NCI-H2029 treated with DMSO at 0.1 percent for 48 hours (cell line): Measurements from ENCODE around the gene TEAD4.

Source experiments
- DNase-seq: peaks from one replicate; lab custom pipeline; 2025; lab: John Stamatoyannopoulos, UW

The TEAD4 gene

DNA sequence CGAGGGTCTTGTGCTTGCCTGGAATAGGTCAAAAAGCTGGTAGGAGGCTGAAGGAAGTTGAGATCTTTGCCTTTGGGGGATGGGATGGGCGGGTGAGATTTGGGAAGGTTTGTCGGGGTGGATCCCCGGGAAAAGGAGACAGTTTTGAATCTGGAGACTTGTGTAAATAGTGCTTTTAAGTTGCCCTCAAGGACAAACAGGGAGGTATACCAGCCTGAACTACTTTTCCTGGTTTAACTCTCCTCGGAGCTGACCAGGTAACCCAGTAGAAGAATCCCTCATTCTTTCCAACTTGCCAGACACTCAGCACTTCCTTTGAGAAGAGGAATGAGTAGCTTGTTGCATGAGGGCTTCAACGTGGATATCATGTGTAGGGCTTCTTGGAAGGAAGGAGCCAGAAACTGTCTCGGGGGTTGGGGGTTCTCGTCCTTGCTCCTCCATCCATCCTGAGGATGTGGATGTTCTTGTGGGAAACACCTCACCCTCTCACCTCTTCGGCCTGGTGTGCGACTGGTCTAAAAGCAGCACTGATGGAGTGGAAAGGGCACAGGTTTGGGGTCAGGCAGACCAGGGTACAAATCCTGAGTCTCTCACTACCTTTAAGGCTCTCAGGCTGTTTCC, 1.9 kb downstream of the TEAD4 start:
- no peak for DNase-seq

DNA sequence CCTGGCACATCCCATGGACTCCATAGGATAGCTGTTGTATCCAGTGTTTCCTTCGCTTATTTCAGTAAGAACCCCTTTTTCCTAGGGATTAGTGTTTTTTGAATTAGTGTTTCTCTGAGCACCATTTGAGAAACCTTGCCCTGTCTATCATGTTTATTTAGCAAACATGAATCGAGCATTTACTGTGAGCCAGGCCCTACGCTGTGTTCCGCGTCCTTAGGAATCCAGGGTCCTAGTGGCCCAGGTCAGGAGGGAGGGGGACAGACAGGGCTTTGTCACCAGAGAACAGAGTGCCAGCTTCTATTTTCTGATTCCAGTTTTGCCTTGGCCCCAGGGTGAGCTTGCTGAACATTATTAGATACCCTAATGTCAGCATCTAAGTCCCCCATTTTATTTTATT, 2.5 kb downstream of the TEAD4 start:
- DNase-seq: no peak

DNA sequence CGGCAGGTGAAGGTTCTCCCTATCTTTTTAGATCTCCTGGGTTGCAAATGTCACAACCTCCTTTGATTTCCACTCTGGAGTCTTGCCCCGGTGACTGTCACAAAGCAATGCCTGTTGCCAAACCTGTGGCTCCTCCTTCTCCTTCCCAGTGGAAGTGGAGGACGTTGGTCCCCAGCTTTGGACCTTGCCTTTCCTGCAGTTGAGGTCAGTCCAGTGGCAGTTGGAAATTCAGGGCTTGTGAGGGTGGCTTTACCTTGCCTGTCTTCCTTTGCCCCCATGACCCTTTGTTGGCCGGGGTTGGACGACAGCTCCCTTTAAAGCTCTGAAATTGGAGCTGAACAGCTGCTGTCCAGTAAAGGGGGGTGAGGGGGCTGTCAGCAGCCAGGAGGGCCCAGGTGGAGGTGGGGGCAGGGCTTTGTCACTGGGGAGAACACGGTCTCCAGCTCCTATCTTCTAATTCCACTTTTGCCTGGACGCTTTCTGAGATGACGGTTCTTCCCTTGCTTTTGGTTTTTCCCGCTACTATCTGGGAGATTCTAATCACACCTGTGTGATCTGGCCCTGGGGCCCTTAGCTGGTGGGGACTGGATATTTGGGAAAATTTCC, 4.1 kb downstream of the TEAD4 start:
- DNase-seq: no peak

DNA sequence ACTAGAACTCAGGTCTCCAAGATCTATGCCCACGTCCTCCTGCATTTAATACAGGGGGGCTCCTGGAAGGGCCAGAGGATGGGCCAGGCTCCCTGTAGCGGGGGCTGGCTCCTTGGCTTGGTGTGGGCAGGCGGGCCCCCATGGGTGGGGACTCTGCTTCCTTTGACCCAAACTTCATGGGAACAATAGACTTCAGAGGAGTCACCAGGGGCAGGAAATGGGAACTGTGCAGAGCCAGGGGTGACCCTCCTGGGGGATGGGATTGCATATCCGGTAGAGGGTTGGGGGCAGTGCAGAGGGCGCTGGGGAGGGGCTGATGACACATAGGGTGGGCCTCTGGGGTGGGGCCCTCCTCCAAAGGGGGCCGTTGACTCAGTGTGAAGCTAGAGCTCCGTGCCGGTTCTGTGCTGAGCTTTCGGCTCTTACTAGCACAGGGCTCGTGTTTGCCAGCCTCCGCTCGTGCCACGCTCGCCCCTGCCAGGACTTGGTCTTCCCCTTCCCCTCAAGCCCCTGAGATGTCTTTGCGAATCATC, 4.6 kb downstream of the TEAD4 start:
- no peak for DNase-seq

DNA sequence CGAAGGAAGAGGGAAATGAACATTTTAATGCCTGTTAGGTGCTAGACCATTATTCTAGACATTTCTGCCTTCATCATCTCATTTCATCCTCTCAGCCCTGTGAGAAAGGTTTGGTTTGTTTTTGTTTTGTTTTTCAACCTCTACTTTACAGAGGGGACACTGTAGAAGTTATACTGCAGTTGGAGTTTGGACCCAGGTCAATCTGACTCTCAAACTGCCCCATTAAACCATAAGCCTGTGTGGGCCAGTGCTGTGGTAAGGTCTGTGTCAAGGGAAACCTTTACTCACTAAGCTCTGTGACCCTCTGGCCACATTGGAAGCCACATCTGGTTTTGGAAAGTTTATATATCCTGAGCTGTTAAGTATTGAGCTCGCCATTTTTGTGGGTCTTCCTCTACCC, 8.5 kb downstream of the TEAD4 start:
- no peak for DNase-seq

DNA sequence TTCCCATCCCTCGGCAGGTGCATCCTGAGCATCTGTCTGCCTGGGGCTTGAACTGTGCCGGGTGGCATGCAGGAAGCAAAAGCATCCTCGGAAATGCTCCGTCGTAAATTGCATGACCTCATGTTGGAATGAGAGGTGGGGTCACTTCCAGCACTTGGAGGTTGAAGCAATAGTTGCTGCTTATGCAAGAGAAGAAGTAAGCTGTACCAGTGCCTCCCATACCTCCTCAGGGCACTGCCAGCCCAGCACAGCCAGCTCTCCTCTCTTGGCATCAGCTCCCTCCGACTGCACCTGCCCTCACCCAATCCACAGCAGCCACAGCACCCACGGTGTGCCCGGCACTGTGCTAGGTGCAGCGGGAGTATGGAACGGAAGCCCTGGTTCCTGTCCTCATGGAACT, 11.5 kb downstream of the TEAD4 start:
- no peak for DNase-seq

DNA sequence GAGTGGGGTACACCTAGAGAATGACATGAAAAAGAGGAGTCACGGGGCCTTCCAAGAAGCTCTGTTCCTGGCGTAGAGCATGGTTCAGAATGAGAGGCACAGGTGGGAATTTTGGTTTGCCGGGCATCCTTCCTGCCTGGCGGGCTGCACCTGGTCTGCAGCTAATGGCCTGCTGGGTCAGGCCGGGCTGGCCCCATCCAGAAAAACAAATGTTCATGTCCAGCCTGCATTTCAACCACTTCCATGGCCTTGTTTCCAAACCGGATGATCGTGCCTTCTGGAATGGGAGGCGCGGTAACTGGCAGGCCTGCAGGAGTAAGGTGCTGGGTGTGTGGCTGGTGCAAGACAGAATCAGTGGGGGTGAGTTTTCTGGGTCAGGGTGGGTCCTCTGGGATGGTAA, 14.4 kb downstream of the TEAD4 start:
- DNase-seq: no peak

DNA sequence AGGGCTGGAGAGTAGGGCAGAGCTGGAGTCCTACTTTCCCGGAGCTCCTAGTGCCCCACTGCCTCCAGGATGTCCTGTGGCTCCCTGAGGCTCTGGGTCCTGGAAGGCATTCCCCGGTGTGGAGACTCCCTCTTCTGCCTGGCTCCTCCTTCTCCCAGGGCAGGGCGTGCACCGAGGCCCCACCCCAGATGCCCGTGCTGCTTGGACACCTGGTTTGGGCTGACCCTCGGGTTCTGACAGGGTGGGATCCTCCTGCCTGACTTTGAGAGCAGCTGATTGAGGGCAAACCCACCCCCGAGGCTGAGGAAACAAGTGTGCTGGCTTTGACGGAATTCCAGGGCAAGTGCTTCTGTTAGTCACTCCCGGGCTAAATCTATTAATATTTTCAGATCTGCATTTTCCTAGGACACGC, 15.4 kb downstream of the TEAD4 start:
- DNase-seq: no peak

DNA sequence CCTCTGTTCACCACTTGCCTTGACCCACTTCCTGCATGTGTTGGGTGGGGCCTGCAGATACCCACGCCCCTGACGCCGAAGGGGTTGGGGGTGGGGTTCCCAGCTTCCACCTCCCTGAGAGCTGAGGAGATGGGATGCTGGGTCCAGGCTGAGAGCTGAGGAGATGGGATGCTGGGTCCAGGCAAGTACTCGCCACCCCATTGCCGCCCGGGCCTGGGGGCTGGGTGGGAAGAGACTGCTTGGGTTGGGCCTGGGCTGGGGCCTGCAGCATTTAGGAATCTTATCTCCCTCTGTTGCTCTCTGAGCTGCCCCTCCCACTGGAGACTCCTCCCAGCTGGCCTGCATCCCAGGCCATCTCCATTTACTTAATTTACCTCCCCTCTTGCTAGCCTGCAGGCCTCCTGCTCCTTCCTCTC, 17.4 kb downstream of the TEAD4 start:
- no peak for DNase-seq

DNA sequence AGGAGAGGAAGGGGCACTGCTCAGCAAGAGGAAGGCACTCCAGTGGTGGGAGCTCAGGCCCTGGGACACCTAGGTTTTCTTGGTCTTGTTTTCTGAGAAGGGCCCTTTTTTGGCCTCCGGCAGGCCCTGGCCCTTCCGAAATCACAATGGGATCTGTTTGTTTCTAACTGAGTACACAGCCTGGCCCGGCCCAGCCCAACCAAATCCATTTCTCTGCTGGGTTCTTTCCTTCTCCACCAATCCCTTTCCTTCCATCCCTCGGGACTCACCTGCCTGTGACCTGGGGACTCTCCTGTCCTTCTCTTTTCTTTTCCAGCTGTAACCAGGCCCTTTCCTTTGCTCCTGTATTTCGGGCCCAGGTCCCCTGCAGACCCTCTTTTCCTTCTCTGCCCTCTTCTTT, 18.6 kb downstream of the TEAD4 start:
- DNase-seq: no peak

DNA sequence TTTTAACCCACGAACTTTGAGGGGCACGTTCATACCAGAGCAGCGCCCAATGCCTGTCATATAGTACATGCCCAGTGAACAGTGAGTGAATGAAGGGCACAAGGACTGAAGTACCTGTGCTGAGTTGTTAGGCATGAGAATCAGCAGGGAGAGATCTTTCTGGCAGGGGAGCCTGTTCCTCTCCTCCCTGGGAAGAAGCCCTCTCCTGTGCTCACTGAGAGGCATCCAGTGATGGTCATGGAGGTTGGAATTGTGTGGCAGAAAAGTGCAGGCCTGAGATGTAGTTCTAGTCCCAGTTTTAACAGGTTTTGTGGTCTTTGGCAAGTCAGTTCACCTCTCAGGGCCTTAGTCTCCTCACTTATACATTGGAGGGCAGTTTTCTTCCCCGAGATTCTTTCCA, 20.6 kb downstream of the TEAD4 start:
- no peak for DNase-seq

DNA sequence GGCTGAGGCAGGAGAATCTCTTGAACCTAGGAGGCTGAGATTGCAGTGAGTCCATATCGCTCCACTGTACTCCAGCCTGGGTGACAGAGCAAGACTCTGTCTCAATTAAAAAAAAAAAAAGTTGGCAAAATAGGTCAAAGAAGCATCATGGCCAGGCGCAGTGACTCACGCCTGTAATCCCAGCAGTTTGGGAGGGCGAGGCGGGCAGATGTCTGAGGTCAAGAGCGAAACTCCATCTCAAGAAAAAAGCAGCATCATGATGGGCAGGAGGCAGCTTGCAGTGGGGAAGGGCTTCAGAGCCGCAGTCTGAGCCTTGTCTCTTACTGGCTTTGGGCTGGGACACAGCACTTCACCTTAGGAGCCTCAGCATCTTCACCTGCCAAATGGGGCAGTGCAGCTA, 21.4 kb downstream of the TEAD4 start:
- DNase-seq: no peak

DNA sequence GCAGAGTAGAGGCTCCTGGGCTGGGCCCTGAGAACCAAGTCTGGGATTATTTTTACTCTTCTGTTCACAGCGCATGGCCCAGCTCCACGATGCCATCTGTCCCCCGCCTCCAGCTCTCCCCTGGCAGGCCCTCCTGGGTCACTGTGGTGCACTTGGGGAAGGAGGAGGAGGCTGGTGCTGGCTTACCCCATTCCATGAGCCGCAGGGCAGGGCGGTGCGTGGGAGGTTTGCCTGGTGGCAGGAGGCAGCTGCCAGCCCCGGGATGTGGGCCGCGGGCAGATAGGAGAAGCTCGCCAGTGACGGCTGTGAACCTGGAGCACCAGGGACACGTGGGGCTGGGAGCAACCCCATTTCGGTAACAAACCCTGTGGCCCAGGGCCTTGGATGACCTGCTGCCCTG, 23.2 kb downstream of the TEAD4 start:
- DNase-seq: no peak

DNA sequence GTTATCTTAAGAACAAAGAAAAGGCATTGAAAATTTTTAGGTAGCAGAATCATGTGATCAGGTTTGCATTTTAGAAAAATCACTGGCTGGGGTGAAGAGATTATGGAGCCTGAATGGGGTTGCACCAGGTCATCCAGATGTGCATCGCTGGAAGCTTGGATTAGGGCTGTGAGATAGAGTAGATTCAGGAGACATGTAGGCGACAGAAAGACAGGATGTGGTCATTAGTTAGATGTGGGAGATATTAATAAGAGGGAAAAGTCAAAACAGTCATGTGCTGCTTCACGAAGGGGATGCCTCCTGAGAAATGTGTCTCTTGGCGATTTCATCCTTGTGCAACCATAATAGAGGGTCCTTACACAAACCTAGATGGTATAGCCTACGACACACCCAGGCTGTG, 25.1 kb downstream of the TEAD4 start:
- no peak for DNase-seq

DNA sequence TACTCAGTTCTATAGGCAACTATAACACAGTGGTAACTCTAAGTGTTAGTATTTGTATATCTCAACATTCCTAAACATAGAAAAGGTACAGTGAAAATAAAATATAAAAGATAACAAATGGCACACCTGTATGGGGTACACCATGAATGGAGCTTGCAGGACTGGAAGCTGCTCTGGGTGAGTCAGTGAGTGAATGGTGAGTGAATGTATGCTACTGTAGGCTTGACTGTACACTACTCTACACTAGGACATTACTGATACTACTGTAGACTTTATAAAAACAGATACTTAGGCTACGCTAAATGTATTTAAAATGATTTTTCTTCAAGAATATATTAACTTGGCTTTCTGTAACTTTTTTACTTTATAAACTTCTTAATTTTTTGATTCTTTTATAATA, 25.5 kb downstream of the TEAD4 start:
- no peak for DNase-seq

DNA sequence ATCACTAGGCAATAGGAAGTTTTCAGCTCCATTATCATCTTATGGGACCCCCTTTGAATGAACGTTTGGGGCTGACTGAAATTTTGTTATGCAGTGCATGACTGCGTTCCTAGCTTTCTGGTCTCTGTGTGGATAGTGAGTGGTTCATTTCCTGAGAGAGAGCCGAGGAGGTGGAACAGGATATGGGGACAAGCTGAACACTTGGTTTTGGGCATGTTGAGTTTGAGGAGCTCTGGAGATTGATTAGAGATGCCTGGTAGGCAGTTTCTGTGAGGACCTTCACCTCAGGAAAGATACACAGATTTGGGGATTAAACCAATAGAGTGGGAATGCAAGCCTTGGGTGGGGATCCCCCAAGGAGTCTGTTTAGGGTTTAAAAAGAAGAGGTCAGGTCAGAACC, 27.7 kb downstream of the TEAD4 start:
- no peak for DNase-seq

DNA sequence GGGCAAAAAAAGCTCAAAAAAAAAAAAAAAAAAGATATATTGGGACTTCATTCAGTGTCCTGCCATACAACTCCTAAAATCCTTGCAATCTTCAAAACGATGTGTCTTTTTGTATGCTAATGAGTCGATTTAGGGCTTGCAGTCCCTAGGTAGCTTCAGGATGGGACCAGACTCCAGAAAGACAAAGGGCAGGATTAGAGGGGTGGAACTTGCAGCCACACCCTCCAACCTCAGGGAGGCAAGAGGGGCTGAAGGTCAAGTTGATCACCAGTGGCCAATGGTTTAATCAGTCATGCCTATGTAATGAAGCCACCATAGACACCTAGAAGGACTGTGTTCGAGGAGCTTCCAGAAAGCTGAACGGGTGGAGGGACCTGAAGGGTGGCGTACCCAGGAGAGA, 29.3 kb downstream of the TEAD4 start:
- DNase-seq: no peak

DNA sequence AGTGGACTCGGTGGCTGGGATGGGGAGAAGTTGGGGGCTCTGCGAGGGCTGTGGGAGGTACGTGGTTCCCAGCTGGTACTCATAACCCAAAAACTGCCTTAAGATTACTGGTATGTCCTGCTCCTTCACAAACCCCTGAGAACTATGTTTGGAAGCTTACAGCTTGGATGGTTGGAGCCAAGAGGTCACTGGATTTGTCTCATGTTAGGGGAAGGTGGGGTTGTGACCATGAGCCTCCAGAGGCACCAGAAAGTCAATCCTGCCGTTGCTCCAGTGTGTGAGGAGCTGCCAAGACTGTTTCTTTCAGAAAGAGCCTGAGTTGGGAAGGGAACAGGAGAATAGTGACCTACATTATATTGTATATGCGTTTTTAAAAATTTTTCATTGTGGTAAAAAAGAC, 33.5 kb downstream of the TEAD4 start:
- DNase-seq: no peak

DNA sequence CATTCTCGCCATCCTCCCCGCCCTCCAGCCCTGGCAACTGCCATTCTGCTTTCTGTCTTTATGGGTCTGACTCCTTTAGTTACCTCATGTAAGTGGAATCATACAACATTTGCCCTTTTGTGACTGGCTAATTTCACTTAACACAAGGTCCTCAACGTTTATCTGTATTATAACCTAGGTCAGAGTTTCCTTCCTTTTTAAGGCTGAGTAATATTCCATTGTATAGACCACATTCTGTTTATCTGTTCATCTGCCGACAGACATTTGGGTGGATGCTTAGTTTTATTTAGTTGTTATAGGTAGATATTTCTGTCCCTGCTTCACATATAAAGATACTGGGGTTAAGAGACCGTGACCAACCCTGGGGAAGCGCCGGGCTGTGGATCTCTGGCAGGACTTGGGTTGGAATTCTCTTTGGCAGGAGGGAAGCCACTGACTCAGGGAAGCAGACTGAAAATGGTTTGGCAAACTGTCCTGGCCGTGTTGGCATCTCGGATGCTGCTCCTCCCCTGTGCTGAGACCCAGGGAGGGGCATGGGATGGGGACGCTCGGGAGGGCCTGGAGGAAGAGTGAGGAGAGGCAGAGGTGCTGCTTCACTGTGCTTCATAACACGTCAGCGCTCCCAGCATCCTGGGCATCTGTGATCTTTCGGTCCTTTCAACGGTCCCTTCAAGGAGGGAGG, 38.9 kb downstream of the TEAD4 start:
- no peak for DNase-seq

DNA sequence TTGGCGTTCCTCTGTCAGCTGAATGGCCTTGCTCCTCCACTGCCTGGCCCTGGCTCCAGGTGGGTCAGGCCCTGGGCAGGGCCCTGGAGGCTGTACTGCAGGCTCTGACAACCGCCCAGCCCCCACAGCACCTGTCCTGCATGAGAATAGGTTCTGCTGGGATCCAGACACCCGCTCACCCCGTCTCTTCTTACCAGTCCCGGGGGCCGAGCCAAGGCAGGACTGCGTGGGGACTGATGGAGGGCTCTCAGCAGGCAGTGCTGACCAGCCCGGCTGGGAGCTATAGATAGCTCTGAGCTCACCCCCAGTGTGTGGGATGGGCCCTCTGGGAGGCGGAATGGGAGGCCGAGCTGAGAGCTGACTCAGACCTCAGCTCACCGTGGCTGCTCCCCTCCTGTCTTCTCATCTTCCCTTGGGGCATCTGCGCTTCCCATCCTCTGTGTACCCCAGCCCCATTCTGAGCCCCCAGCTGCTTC, 39.6 kb downstream of the TEAD4 start:
- DNase-seq: no peak

DNA sequence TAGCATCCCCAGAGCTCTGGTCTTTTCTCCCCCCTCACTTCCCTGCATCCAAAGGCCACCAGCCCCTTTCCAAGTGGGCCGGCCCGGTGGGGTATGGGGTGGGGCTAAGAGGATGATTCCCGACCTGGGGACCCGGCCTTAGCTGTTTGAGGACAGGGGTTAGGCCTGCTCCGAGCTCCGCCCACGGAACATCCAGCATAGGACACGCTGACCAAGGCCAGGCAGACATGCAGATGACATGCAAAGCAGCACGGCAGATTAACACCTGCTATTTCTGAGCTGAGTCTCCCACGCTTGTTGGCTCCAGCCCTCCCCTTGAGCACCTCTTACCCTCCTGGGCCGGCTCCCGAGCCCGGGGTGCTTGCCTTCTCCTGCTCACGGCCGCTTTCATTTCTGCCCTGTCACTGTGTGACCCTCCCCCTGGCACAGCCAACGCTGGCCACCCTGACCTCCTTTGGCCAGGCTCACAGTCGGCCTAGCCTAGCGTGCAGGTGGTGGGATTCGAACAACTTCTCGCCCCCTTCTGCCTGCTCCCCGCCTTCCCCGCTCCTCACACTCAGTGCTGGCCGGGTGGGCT, 40.2 kb downstream of the TEAD4 start:
- no peak for DNase-seq

DNA sequence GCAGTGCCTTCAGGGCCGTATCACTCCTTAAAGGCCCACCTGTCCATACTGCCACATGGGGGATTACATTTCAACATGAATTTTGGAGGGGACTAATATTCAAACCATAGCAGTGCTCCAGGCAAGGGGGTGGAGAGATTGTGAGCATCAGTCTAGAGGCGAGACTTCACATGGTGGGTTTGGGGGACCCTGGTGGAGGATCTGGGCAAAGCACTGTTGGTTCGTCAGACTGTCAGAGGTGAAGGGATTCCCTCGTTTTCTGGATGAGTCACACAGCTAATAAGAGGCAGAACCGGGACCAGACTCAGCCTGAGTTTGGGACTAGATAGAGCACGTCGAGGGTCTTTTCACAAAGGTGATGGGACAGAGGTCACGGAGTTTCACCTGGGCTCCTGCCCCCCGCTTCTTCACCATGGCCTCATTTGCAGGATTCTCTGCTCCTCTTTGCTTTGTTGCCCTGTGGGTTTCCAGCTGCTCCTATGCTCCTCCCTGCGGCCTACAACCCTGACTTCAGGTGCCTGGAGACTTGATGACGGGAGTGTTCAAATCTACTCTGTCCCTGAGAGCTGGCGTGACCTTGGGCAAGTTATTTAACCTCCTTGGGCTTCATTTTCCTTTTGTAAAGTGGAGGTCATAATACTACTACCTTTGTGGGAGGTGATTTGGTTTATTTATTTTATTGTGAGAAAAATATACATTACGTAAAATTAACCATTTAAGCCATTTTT, 41.5 kb downstream of the TEAD4 start:
- DNase-seq: no peak
